NCI-H510A (cell line): ENCODE measurements around the gene BRAP.
"Not testable (repeated sequence)": the region's sequence is repeated elsewhere in the genome, so short reads cannot be mapped to it uniquely, and the experiment has no call there.

Experiments
- DNase-seq: peaks from one replicate; lab custom pipeline; 2025; lab: John Stamatoyannopoulos, UW

The BRAP gene

DNA sequence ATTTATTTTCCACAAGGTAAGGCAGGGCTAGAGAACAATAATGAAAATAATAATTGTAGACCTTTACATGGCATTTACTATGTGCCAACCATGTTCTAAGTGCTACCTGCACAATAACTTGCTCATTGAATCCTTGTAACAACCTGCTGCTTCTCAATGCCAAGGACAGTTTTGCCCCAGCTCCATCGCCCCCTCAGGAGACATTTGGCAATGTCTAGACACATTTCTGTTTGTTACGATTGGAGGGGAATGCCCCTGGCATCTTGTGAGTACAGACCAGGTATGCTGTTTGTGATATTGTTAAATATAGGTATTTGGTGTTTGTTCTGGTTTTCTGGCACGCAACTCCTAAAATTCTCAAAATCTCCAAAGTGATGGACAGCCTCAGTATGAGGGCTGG is 78.5 kb downstream of the BRAP start:
- no peak for DNase-seq

DNA sequence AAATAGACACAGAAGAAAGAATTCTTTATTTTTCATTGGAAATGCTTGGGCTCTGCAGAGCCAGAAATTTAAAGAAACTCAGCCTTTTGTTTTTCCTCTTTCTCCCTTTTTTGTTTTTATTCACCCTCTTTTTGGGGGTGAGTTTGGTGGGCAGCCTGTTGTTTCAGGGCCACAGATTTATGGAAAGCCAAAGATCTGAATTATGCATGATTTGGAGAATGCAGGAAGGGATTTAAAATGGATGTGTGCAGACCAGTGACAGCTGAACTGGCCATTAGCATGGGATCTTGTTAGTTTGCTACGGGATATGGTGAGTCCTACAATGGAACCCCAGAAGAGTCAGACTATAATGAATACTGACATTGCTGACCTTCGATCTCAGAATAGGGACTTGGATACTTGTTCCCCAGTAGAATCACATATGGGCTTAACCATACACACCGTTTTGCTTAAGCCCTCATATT is 79.0 kb downstream of the BRAP start:
- DNase-seq, result no peak

DNA sequence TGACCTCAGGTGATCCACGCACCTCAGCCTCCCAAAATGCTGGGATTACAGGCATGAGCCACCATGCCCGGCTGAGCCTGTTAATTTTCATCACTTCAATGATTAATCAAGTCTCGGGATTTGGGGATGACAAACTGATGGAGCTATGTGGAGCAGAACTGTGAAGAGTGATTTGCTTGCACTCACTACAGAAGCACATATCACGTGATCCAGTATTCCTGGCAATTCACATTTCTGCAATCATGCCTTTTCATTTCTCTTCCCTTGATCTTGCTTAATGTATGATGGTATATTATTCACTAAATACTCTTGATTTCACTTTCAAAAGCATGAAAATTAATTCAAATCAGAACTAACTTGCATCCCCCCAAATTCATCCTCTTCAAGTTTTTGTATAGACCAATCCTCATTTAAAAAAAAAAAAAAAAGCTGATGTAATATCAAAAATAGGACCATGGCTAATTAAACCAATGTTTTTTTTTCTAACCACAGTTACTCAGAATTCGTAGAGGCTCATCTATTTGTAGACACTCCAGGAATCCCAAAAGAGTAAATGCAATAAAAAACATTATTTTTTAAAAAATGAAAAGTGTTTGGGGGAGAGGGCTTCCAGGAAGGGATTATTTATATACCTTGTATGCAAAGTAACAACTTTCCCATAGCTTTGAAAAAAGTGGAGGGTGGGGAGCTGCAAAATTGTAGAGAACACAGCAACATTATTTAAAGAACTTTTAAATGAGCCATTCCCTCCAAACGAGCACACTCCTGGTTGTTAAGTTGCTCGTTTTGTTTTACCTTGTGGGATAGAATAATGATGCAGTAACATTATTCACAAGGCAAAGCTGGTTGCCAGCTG is 79.6 kb downstream of the BRAP start:
- no peak for DNase-seq

DNA sequence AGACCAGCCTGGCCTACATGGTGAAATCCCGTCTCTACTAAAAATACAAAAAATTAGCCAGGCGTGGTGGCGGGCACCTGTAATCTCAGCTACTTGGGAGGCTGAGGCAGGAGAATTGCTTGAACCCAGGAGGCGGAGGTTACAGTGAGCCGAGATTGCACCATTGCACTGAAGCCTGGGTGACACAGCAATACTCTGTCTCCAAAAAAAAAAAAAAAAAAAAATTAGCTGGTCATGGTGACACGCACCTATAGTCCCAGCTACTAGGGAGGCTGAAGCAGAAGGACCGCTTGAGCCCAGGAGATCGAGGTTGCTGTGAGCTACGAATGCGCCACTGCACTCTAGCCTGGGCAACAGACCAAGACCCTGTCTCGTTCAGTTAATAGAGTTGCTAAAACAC is 82.9 kb downstream of the BRAP start:
- DNase-seq, result not testable (repeated sequence)

DNA sequence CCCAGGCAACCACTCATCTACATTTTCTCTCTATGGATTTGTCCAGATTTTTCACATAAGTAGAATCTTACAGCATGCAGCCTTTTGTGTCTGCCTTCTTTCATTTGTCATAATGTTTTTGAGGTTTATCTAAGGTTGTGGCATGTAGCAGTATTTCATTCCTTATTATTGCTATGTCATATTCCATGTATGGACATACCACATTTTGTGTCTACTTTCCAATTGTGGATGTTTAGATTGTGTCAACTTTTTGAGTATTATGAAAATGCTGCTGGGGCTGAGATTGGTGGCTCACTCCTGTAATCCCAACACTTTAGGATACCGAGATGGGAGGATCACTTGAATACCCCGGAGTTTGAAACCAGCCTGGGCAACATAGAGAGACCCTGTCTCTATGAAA is 83.4 kb downstream of the BRAP start:
- no peak for DNase-seq

DNA sequence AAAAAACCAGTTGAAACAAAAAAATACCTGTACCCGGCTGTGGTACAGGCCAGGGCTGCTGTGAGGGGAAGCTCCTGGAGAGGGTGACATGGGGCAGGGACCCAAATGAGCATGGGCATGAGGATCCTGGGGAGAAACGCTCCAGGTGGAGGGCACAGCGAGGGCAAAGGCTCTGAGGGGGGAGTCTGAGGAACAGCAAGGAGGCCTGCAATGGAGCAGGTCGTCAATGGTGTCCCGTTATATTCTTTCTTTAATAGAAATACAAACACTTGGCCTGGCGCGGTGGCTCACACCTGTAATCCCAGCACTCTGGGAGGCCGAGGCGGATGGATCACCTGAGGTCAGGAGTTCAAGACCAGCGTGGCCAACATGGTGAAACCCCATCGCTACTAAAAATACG is 84.8 kb downstream of the BRAP start:
- not testable (repeated sequence) for DNase-seq

DNA sequence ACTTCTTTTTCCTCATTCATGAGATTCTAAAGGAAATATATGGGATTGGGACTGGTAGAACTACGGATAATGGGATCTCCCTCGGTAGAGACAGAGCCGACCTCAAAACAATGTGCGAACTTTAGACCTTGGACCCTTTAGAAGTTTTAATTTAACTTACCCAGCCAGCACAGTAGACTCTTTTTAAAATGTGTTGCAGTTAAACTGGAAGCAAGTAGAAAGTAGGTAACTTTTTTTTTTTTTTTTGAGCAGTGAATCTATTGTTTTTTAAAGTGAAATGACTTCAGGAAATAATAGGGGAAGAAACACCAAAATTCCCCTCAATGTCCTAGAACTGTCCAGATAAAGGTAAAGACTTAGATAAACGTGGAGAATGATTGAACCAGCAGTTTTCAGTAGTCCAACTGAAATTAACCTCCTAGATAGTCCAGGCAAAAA is 85.5 kb downstream of the BRAP start:
- no peak for DNase-seq

DNA sequence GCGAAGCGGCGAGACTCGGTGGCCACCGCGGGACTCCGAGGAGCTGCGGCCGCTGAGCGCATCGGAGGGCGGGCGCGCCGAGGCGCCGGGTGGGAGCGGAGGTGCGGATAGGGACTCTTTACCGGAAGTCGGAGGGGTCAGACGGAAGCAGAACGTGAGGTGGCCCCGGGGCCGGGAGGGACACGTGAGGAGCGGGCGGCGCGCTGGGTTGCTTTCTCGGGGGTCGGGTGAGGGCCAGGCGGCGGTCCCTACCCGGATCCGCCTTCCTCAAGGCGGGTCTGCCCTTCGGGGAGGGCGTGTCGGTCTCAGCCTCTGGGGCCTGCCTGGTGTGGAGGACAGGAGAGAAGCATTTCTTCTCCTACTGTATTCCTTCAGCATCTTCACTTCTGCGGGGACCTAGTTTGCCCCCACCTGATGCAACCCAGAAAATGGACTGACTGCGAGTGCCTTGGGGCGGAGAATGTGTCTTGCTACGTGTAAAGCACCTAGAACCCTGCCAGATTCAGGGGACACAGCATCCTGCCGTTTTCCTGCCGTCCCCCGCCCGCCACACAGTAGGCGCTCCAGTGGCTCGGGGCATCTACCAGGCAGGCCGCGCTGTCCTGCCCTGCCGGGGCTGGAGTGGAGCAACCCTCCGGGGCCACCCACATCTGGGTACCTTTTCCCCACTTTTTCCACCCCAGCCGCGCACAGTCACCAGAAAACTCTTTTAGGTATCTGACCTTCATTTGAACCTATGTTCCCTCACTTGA is 86.1 kb downstream of the BRAP start:
- DNase-seq, result peak; percentile 88

DNA sequence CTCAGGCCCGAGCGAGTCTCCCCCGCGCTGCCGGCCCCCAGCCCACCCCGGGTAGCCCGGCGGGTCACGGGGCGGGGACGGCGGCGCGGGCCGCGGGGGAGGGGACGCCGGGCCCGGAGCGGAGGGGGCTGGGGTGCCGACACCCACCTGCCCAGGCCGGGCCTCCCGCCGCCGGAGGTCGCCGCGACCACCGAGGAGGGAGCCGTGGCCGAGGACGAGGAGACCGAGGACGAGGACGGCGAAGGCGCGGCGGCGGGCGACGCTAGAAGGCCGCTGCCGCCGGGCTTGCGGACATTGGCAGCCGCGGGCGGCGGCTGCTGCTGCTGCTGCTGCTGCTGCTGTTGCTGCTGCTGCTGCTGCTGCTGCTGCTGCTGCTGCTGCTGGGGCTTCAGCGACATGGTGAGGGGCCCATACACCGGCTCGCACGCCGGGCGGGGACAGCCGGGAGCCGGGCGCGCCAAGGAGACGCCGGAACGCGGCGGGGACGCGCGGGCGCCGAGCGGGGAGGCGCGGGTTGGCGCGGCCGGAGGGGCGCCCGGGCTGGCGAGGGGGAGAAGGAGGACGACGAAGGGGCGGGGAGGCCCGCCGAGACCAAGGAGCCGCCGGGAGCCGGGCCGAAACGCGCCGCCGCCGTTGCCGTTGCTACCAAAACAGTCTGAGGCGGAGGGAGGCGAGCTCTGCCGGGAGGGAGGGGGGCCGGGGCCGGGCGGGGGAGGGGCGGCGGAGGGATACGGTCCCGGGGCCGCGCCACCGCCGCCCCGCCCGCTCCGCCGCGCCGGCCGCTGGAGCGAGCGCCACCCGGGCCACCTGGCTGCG is 86.9 kb downstream of the BRAP start, which contains the start of gene ATXN2:
TSS of gene ATXN2 (minus strand) at position 679 of the 816 bp plus-strand sequence. CDS start at position 398, 281 bp downstream.
- peak; percentile 66 for DNase-seq

DNA sequence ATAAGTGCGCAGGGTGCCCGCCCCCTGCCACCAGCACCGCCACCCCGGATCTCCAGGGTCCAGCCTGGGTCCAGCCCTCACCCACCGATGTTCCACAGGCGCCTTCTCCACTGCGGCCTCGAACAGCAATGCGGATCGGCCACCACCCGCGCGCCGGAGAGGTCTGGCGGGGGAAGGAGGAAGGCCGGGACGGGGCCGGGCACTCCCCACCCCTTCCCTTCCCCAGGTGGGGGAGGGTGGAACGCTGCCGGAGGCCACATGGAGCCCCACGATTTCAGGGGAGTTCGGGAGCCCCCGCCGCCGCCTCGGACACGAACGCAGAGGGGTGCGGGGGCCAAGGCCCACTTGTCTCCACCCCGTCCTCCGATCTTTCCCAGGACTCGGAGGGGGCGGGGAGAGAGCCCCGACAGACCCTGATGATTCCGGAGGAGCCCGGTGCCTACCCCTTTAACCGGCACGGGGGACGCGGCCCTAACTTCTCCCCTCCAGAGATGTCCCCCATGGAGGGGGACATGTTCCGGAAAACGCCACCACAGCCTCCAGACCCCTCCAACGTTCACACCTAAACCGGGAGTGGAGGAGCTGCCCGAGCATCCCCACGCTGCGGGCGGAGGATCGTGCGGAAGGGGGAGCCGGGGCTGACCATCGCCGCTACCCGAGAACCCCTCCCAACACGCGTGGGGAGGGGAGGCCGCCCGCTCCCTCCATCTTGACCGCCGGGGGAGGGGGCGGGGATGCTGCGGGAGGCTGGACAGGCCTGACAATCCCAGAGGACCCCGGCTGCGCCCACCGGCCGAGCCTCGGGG is 87.7 kb downstream of the BRAP start:
- peak; percentile 19 for DNase-seq

DNA sequence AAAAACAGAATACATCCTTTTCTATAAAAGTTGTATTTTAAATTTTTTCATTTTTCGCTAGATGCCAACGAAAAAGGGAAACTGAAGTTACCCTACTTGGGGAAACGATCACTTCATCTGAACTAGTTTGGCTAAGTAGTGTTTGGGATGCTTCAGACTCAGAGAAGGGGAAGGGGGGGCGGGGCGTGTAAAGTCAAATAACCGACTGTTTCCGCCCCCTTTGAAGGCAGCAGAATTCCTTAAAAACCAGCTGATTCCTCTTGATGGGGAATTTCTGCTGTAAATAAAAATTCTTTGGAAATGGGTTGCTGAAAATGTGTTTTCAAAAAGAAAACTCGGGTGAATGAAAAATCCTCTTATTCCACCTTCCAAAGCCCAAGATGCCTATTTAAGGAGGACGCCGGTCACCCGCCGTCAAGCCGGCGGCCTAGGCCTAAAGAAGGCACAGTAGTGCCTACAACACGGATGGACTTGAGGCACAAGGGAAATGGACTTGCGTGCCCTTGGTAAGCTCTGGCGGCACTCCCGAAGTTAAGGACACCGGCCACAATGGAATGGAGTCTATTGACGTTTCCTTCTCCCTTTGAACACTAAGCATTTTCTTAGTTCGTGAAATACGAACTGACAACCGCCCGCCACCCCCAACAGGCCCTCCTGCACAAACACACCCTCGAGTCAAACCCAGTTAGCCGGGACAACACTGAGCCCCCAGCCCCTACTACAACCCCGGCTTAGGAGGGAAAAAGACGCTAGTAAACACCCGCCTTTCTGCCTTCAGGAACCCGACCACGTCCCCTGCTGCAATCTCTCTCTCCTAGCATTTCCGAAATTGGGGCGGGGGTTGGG is 88.5 kb downstream of the BRAP start:
- DNase-seq, result peak; percentile 41

DNA sequence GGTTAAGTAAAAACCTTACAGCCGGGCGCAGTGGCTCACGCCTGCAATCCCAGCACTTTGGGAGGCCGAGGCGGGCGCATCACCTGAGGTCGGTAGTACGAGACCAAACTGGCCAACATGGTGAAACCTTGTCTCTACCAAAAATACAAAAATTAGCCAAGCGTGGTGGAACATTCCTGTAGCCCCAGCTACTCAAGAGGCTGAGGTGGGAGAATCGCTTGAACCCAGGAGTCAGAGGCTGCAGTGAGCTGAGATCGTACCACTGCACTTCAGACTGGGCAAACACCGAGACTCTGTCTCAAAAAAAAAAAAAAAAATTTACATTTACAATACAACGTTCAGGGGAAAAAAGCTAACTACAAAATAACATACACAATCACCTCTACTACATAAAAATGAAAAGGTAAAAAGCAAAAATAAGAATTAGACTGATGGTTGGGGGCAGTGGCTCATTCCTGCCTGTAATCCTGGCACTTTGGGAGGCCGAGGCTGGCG is 90.4 kb downstream of the BRAP start:
- not testable (repeated sequence) for DNase-seq
